Smooth muscle cell (in vitro differentiated cells): Measurements from ENCODE around the gene DPYD. TPM values are rescaled to one million over a fixed set of nuclear protein-coding genes. Genes with fewer than 3 reads are reported as not detected.

Source experiments
- DNase-seq: peaks from one replicate; lab custom pipeline; 2025; ENCODE audit not compliant: unreplicated experiment; lab: John Stamatoyannopoulos, UW
- H2AFZ ChIP-seq: fragments of 200-600 bp; sonication (generic); 2 replicates; pipeline ENCODE4 v1.6.0; 2016; ENCODE audit warnings: antibody characterized with exemption, low read depth, mild to moderate bottlenecking
- H3F3A ChIP-seq: fragments of 200-600 bp; sonication (generic); 2 replicates; pipeline ENCODE4 v1.6.0; 2017; ENCODE audit warnings: antibody characterized with exemption, low read depth
- H3K27ac ChIP-seq: fragments of 200-600 bp; sonication (generic); 2 replicates; pipeline ENCODE4 v1.5.1; 2016; ENCODE audit warnings: low read depth, mild to moderate bottlenecking
- H3K27me3 ChIP-seq: fragments of 200-600 bp; sonication (generic); 2 replicates; pipeline ENCODE4 v1.6.1; 2016; ENCODE audit warnings: low read depth, mild to moderate bottlenecking
- H3K36me3 ChIP-seq: fragments of 200-600 bp; sonication (generic); 2 replicates; pipeline ENCODE4 v1.5.1; 2016; ENCODE audit warnings: low read depth
- H3K4me1 ChIP-seq: fragments of 200-600 bp; sonication (generic); 2 replicates; pipeline ENCODE4 v1.5.1; 2016; ENCODE audit warnings: low read depth
- H3K4me2 ChIP-seq: fragments of 200-600 bp; sonication (generic); 2 replicates; pipeline ENCODE4 v1.6.0; 2016; ENCODE audit warnings: mild to moderate bottlenecking
- H3K4me3 ChIP-seq: fragments of 200-600 bp; sonication (generic); 2 replicates; pipeline ENCODE4 v1.5.1; 2016; ENCODE audit warnings: mild to moderate bottlenecking
- H3K79me2 ChIP-seq: fragments of 200-600 bp; sonication (generic); 2 replicates; pipeline ENCODE4 v1.6.0; 2016; ENCODE audit warnings: low read depth, mild to moderate bottlenecking
- H3K9ac ChIP-seq: fragments of 200-600 bp; sonication (generic); 2 replicates; pipeline ENCODE4 v1.6.0; 2016; ENCODE audit warnings: low read depth
- H3K9me3 ChIP-seq: fragments of 200-600 bp; sonication (generic); replicated peaks from 2 replicates; pipeline ENCODE4 v1.5.1; 2016; ENCODE audit warnings: low read depth
- H4K20me1 ChIP-seq: fragments of 200-600 bp; sonication (generic); 2 replicates; pipeline ENCODE4 v1.6.0; 2016; ENCODE audit warnings: low read depth
- WGBS: methylation state at CpG from one replicate; pipeline ENCODE4 v1.1.7; 2016; ENCODE audit warnings: low lambda C conversion rate; 5-methylcytosine and 5-hydroxymethylcytosine counted together
- polyA plus RNA-seq: library from polyadenylated mRNA; unstranded; fragments of >200 nt; fragmentation: Nextera tagmentation; extraction: Ambion mirVana; gene quantifications from 2 replicates; pipeline ENCODE4 v1.2.1, GENCODE V29; 2016
- total RNA-seq: library from RNA; depleted of rRNA; stranded (reverse); fragments of >200 nt; gene quantifications from 2 replicates; pipeline ENCODE4 v1.2.3, GENCODE V29; 2014
- TF ChIP-seq, protein P1 (sequence below): fragments of 200-600 bp; sonication (generic); IDR thresholded peaks from 2 replicates; pipeline ENCODE4 v1.5.1; 2017; ENCODE audit warnings: borderline replicate concordance, mild to moderate bottlenecking, antibody characterized with exemption; ENCODE audit not compliant: insufficient read depth, poor library complexity, severe bottlenecking

DPYD gene
- total and polyA plus RNA-seq, 2 experiments from 2014 or later = 1.8 to 2.0 TPM

DNA sequence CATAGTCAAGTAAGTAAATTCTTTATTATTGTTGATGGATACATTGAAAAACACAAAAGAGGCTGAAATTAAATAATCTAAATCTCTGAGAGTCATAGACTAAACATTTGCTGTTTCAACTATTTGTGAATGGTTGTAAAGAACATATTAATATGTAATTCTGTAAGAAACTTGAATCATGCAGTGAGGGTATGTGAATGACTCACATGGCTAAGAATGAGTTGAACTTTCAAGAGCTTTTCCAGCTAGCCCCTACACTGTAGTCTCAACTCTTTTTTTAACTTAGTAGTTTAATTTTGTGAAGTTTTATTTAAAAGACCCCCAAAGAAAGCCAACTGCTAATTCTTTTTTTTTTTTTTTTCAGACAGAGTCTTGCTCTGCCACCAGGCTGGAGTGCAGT lies 588.1 kb downstream of the DPYD start:
- Histone ChIP-seq H2AFZ (no peak overlapping the region), H3K9ac (peak overlapping the region; percentile 6), H3K4me1 (peaks cover 12% of the 10 kb centered on the region), H3K4me3 (no peak overlapping the region), H4K20me1 (no peaks in the 10 kb centered on the region), H3K79me2 (no peaks in the 10 kb centered on the region), H3F3A (no peaks in the 10 kb centered on the region), H3K4me2 (peak overlapping the region; percentile 71), H3K27ac (peak overlapping the region; percentile 50), H3K36me3 (no peaks in the 10 kb centered on the region), H3K27me3 (no peaks in the 10 kb centered on the region), H3K9me3 (no peaks in the 10 kb centered on the region)
- DNase-seq = no peak
- TF ChIP-seq, protein P1, sequence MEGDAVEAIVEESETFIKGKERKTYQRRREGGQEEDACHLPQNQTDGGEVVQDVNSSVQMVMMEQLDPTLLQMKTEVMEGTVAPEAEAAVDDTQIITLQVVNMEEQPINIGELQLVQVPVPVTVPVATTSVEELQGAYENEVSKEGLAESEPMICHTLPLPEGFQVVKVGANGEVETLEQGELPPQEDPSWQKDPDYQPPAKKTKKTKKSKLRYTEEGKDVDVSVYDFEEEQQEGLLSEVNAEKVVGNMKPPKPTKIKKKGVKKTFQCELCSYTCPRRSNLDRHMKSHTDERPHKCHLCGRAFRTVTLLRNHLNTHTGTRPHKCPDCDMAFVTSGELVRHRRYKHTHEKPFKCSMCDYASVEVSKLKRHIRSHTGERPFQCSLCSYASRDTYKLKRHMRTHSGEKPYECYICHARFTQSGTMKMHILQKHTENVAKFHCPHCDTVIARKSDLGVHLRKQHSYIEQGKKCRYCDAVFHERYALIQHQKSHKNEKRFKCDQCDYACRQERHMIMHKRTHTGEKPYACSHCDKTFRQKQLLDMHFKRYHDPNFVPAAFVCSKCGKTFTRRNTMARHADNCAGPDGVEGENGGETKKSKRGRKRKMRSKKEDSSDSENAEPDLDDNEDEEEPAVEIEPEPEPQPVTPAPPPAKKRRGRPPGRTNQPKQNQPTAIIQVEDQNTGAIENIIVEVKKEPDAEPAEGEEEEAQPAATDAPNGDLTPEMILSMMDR = no peak

DNA sequence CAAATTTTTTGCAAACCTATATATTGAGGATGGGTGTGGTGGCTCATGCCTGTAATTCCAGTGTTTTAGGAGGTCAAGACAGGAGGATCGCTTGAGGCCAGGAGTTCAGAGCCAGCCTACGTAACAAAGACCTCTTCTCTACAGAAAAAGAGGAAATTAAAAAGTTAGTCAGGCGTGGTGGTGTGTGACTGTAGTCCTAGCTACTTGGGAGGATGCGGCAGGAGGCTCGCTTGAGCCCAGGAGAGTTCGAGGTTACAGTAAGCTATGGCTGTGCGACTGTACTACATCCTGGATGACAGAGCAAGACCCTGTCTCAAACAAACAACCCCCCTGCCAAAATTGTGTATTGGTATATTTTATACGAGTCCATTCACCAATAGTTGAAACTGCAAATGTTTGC lies 589.7 kb downstream of the DPYD start:
- peaks cover 12% of the 10 kb centered on the region for H3K4me1 ChIP-seq
- no peaks in the 10 kb centered on the region for H3F3A ChIP-seq
- H3K4me3 ChIP-seq = no peak overlapping the region
- 91% methylated on average over 8 of the region's 8 CpGs for WGBS
- TF ChIP-seq, protein P1 = no peak
- H3K27ac ChIP-seq = no peak overlapping the region
- no peaks in the 10 kb centered on the region for H3K79me2 ChIP-seq
- no peak overlapping the region for H2AFZ ChIP-seq
- no peak overlapping the region for H3K4me2 ChIP-seq
- H3K27me3 ChIP-seq = no peaks in the 10 kb centered on the region
- no peaks in the 10 kb centered on the region for H4K20me1 ChIP-seq
- no peaks in the 10 kb centered on the region for H3K9me3 ChIP-seq
- no peaks in the 10 kb centered on the region for H3K36me3 ChIP-seq
- DNase-seq = no peak
- no peak overlapping the region for H3K9ac ChIP-seq

DNA sequence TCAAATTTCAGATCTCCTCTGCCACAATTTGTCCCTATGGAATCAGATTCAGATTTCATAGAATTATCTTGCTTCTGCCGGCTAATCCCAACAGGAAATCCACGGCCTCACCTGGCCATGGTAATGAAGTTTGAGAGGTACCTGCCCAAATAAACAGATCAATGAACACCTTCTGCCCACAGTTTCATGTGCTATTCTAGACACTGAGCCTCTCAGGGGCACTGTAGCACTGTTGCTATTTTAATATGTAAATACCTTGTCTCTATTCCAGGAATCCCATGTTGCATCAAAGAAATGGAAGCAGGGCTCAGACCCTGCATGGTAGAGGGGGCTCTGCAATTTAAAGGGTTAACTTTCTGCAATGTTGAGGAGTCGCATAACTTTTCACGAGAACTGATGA lies 606.1 kb downstream of the DPYD start:
- Histone ChIP-seq H3K4me2 (no peak overlapping the region), H3K4me1 (no peaks in the 10 kb centered on the region), H3K4me3 (no peak overlapping the region), H3K36me3 (no peaks in the 10 kb centered on the region), H3K9me3 (no peaks in the 10 kb centered on the region), H3K27ac (no peak overlapping the region), H3F3A (no peaks in the 10 kb centered on the region), H2AFZ (no peak overlapping the region), H3K27me3 (no peaks in the 10 kb centered on the region), H4K20me1 (no peaks in the 10 kb centered on the region), H3K9ac (no peak overlapping the region), H3K79me2 (no peaks in the 10 kb centered on the region)
- TF ChIP-seq, protein P1 = no peak
- DNase-seq = no peak
- WGBS = 84% methylated on average over 4 of the region's 4 CpGs

DNA sequence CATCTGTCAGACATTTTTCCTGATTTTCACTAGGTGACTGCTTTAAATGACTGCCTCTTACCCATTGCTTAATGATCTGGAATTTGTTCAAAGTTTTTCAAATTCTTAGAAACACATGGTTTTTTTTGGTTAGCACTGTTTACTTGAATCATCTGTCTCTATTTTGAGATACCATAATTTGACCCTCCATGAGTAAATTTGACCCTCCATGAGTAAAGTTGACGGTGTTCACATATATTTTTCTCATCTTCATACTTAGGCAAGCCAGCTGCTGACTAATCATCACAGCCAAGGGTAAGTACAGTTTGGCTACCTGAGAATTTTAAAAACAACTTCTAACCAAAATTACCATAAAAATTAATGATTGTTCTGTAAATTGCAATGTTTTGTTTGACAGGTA lies 612.7 kb downstream of the DPYD start:
- TF ChIP-seq, protein P1 = no peak
- 97% methylated on average over 1 of the region's 1 CpG for WGBS
- Histone ChIP-seq H4K20me1 (no peaks in the 10 kb centered on the region), H3K4me2 (no peak overlapping the region), H3K27me3 (no peaks in the 10 kb centered on the region), H3F3A (no peaks in the 10 kb centered on the region), H3K27ac (no peak overlapping the region), H3K4me3 (no peak overlapping the region), H3K79me2 (no peaks in the 10 kb centered on the region), H3K4me1 (no peaks in the 10 kb centered on the region), H3K9ac (no peak overlapping the region), H3K36me3 (no peaks in the 10 kb centered on the region), H3K9me3 (no peaks in the 10 kb centered on the region), H2AFZ (no peak overlapping the region)
- no peak for DNase-seq
